ENCODE measurements around the gene GABARAPL1.

DNA sequence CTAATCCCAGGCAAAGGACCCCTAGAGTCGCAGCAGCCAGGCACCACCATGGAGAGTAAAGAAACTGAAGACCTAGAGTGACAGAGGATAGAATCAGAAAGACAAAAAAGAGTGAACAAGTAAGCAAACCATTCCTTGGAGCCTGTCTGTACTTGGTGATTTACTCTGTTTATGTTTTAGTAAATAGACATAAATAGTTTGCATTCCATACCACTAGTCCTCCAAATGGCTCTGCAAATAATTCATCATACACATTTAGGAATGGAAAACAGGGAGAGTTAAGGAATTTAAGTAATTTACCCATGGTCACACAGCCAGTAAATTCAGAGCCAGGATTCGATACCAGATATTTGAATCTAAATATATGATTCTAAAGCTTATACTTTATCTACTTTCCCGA is 43.6 kb upstream of the GABARAPL1 start:
- no peak for TF ChIP-seq EZH2 (IDR thresholded peaks at IDR 0.05)
- no peak for TF ChIP-seq POLR2AphosphoS5 (IDR thresholded peaks at IDR 0.05; ENCODE audit: borderline replicate concordance, low read depth, low read length)

Measured in SK-N-MC (cell line).